Kidney tubule cell (primary cell): ENCODE measurements around the gene PIK3R1.

Experiments used
- DNase-seq: peaks from one replicate; pipeline ENCODE4 v3.0.0-alpha.2; 2018; ENCODE audit warnings: low spot score

PIK3R1 gene

GRCh38 chr5:68331192-68332079 lies 115.9 kb downstream of the PIK3R1 start:
- DNase-seq = peak; percentile 80

- DNase-seq = no peak
Measured at GRCh38 chr5:68332080-68332451, 116.5 kb downstream of the PIK3R1 start.

GRCh38 chr5:68332556-68332955 lies 117.0 kb downstream of the PIK3R1 start:
- peak; percentile 79 for DNase-seq

GRCh38 chr5:68333649-68334552 lies 118.3 kb downstream of the PIK3R1 start:
- peak; percentile 95 for DNase-seq

- no peak for DNase-seq
Measured at GRCh38 chr5:68334553-68334886, 119.0 kb downstream of the PIK3R1 start.

- no peak for DNase-seq
Measured at GRCh38 chr5:68335075-68335474, 119.5 kb downstream of the PIK3R1 start.

- peak; percentile 22 for DNase-seq
Measured at GRCh38 chr5:68336200-68336599, 120.6 kb downstream of the PIK3R1 start.

GRCh38 chr5:68337235-68337634 lies 121.7 kb downstream of the PIK3R1 start:
- DNase-seq = no peak

GRCh38 chr5:68339921-68340321 lies 124.4 kb downstream of the PIK3R1 start:
- DNase-seq = peak; percentile 72

- DNase-seq = no peak
Measured at GRCh38 chr5:68341006-68341405, 125.5 kb downstream of the PIK3R1 start.

GRCh38 chr5:68342693-68343092 lies 127.1 kb downstream of the PIK3R1 start:
- DNase-seq = no peak

GRCh38 chr5:68343421-68343826 lies 127.9 kb downstream of the PIK3R1 start:
- peak; percentile 92 for DNase-seq

- peak; percentile 91 for DNase-seq
Measured at GRCh38 chr5:68344447-68345111, 129.0 kb downstream of the PIK3R1 start.

GRCh38 chr5:68345171-68345570 lies 129.6 kb downstream of the PIK3R1 start:
- no peak for DNase-seq

- DNase-seq = no peak
Measured at GRCh38 chr5:68345582-68345981, 130.0 kb downstream of the PIK3R1 start.

GRCh38 chr5:68347536-68347935 lies 132.0 kb downstream of the PIK3R1 start:
- no peak for DNase-seq

GRCh38 chr5:68348447-68349222 lies 133.1 kb downstream of the PIK3R1 start:
- no peak for DNase-seq

GRCh38 chr5:68350176-68350575 lies 134.6 kb downstream of the PIK3R1 start:
- no peak for DNase-seq
